Kidney (tissue), 14 donors: ENCODE results near the gene LHPP. TPM values are rescaled to one million over a fixed set of nuclear protein-coding genes. Genes with fewer than 3 reads are reported as not detected.

ENCODE experiments used
- DNase-seq, 5 donors: peaks; one replicate each; pipeline ENCODE4 v3.0.0-alpha.2; 2013 to 2020
- FAIRE-seq: peaks from 2 replicates; lab custom pipeline; 2012; peaks lifted over from hg19 to GRCh38; lab: Jason Lieb, UNC
- H3K27ac ChIP-seq, 2 donors: one replicate each; pipeline ENCODE4 v1.7.0; 2013; ENCODE audit warnings: low read depth in 2 of 2, low read length in 2 of 2, inconsistent platforms in 1 of 2
- H3K27me3 ChIP-seq: one replicate; pipeline ENCODE4 v1.7.1; 2013; ENCODE audit warnings: low read length, inconsistent platforms; ENCODE audit not compliant: control insufficient read depth, insufficient read depth
- H3K36me3 ChIP-seq, 3 donors: one replicate each; pipeline versions ENCODE4 v1.7.0 to v1.7.1; 2013; ENCODE audit warnings: low read length in 3 of 3, control low read depth in 1 of 3, inconsistent platforms in 1 of 3; ENCODE audit not compliant: insufficient read depth in 3 of 3, control insufficient read depth in 2 of 3
- H3K4me1 ChIP-seq, 3 donors: one replicate each; pipeline versions ENCODE4 v1.7.0 to v1.7.1; 2013; ENCODE audit warnings: low read length in 3 of 3, inconsistent platforms in 1 of 3, low read depth in 1 of 3; ENCODE audit not compliant: control insufficient read depth in 2 of 3, insufficient read depth in 2 of 3
- H3K4me3 ChIP-seq, 3 donors: one replicate each; pipeline versions ENCODE4 v1.7.0 to v1.8.1; 2013; ENCODE audit warnings: low read length in 3 of 3, control low read depth in 1 of 3, inconsistent platforms in 1 of 3
- H3K9ac ChIP-seq, 3 donors: one replicate each; pipeline versions ENCODE4 v1.7.0 to v1.7.1; 2013; ENCODE audit warnings: low read length in 3 of 3, control low read depth in 1 of 3, inconsistent platforms in 1 of 3
- H3K9me3 ChIP-seq, 3 donors: one replicate each; pipeline versions ENCODE4 v1.7.0 to v1.7.1; 2013; ENCODE audit warnings: low read length in 3 of 3, control low read depth in 1 of 3, inconsistent platforms in 1 of 3; ENCODE audit not compliant: control insufficient read depth in 2 of 3, insufficient read depth in 1 of 3
- intact Hi-C: fragments of 100-400 bp; cut with DNase I; formaldehyde crosslinking; loops from one replicate; pipeline ENCODE4 v1.11.1; 2022
- polyA plus RNA-seq: library from polyadenylated mRNA; stranded (reverse); fragments of 350-450 nt; fragmentation: Illumina TruSeq; extraction: RNeasy Lipid Tissue Mini Kit (QIAGEN cat#74804); gene quantifications from one replicate; pipeline ENCODE4 v1.2.3, GENCODE V29; 2014; ENCODE audit warnings: low read depth, low replicate concordance; ENCODE audit not compliant: insufficient read depth
- total RNA-seq: library from RNA; stranded (reverse); fragmentation: NEBNext Ultra II Directional; extraction: Animal tissue kit (Norgen Biotek cat#: 25700); gene quantifications from one replicate; pipeline ENCODE4 v1.2.1, GENCODE V29; 2021
- TF ChIP-seq, protein P1 (sequence below): IDR thresholded peaks from 3 replicates; pipeline ENCODE4 v1.5.1; 2012; ENCODE audit warnings: mild to moderate bottlenecking, moderate library complexity, borderline replicate concordance; ENCODE audit not compliant: insufficient read depth; ENCODE audit errors: extremely low read depth
- donor health status: control.
- donor health status: control.
- donor health status: control.
- donor health status: control.
- donor health status: control.
- donor health status: DM: yes; HTN: yes; CAD: no.
- donor health status: Normal renal cell carcinoma (clear cell type).

LHPP gene
- total and polyA plus RNA-seq, 2 donors from 2014 or later: 16.6 to 52.5 TPM

DNA sequence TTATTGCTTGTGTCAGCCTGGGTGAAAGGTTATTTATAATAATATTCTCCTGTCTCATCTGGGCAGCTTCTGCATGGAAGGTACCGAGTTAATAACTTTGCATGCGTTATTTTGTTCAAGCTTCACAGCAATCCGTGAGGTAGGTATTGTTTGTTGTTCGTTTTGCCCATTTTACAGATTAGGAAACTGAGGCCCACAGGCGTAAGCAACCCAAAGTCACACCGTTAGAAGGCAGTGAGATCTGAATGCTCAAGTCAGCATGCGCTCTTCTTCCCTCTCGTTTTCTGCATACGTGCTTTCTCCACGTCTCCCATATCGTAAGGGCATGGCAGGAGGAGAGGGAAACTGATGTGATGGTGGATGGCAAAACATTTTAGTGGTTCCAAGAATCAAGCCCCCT, 34.1 kb downstream of the LHPP start:
- TF ChIP-seq, protein P1, sequence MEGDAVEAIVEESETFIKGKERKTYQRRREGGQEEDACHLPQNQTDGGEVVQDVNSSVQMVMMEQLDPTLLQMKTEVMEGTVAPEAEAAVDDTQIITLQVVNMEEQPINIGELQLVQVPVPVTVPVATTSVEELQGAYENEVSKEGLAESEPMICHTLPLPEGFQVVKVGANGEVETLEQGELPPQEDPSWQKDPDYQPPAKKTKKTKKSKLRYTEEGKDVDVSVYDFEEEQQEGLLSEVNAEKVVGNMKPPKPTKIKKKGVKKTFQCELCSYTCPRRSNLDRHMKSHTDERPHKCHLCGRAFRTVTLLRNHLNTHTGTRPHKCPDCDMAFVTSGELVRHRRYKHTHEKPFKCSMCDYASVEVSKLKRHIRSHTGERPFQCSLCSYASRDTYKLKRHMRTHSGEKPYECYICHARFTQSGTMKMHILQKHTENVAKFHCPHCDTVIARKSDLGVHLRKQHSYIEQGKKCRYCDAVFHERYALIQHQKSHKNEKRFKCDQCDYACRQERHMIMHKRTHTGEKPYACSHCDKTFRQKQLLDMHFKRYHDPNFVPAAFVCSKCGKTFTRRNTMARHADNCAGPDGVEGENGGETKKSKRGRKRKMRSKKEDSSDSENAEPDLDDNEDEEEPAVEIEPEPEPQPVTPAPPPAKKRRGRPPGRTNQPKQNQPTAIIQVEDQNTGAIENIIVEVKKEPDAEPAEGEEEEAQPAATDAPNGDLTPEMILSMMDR: no peak
- no peak overlapping the region for H3K4me3 ChIP-seq
- intact Hi-C loops: no loop called here
- H3K36me3 ChIP-seq: peaks cover 0 to 1% (median under 1%) of the 10 kb centered on the region in 3 donors
- H3K9me3 ChIP-seq: peaks cover 0 to 2% (median 0%) of the 10 kb centered on the region in 3 donors
- DNase-seq (no peak), FAIRE-seq (no peak)
- no peak overlapping the region for H3K9ac ChIP-seq
- no peaks in the 10 kb centered on the region for H3K4me1 ChIP-seq
- H3K27ac ChIP-seq: no peak overlapping the region
- H3K27me3 ChIP-seq: no peaks in the 10 kb centered on the region

DNA sequence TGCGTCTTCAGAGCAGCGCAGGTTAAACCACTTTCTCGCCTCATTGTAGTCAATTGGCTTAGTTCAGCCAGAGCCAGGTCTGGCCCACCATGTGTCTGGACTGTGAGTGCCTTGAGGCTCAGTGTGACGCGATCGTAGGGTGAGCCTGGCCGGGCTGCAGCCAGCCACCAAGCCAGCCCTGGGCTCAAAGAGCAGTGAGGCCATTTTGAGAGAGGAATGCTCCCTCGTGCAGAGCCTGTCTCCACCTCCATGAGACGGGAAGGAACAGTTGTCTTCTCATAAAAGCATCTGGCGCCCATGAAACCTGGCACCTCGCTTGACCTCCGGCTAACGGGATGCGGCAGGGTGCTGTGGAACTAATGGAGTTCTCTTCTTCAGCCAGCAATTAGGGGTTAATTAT, 34.5 kb downstream of the LHPP start:
- Histone ChIP-seq H3K9ac (no peak overlapping the region), H3K27ac (no peak overlapping the region), H3K4me1 (no peaks in the 10 kb centered on the region), H3K9me3 (peaks cover 0 to 4% (median 0%) of the 10 kb centered on the region in 3 donors), H3K27me3 (no peaks in the 10 kb centered on the region), H3K4me3 (no peak overlapping the region), H3K36me3 (peaks cover 0 to 5% (median 2%) of the 10 kb centered on the region in 3 donors)
- FAIRE-seq (no peak), DNase-seq (peak in 1 of 5 donors; percentile 25)
- TF ChIP-seq, protein P1: no peak
- intact Hi-C loops: no loop called here

DNA sequence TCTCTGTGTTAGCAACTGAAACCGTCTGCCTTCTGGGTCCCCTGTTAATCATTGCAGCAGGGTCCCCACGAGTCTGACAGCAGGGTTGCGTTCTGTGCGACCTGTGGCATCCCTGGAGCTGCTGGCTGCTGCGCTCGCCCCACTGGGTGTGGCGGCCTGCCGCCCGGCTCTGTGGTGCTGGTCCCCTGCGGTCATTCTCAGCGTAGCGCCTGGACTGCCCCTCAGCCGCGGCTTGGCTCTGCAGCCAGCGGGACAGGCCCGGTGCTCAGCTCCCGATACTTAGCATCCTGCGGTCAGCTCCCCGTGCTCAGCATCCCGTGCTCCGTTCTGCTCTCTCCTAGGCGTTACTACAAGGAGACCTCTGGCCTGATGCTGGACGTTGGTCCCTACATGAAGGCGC, 35.0 kb downstream of the LHPP start:
- Histone ChIP-seq H3K4me3 (no peak overlapping the region), H3K36me3 (peaks cover 0 to 5% (median 2%) of the 10 kb centered on the region in 3 donors), H3K9me3 (peaks cover 0 to 4% (median 0%) of the 10 kb centered on the region in 3 donors), H3K27me3 (no peaks in the 10 kb centered on the region), H3K27ac (no peak overlapping the region), H3K4me1 (no peaks in the 10 kb centered on the region), H3K9ac (no peak overlapping the region)
- DNase-seq: peak in 1 of 5 donors; percentile 28
- intact Hi-C loops: no loop called here
- TF ChIP-seq, protein P1: no peak
- no peak for FAIRE-seq
